Measurements from ENCODE around the gene ZNF786.

Gene ZNF786

DNA sequence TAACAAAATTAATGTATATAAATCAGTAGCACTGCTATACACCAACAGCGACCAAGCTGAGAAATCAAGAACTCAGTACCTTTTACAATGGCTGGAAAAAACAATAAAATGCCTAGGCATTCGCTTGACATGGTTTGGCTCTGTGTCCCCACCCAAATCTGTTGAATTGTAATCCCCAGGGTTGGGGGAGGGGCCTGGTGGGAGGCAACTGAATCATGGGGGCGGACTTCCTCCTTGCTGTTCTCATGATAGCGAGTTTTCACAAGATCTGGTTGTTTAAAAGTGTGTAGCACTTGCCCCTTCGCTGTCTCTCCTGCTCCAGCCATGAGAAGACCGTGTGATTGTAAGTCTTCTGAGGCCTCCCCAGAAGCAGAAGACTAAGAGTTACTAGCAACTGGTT, 8.6 kb downstream of the ZNF786 start:
- TF ChIP-seq EGR1 (IDR thresholded peaks at IDR 0.05) (no peak), TCF12 (IDR thresholded peaks at IDR 0.05; ENCODE audit: low read depth) (no peak), TEAD4 (IDR thresholded peaks at IDR 0.05) (no peak), TAF1 (IDR thresholded peaks at IDR 0.05; ENCODE audit: low read depth) (no peak), EP300 (IDR thresholded peaks at IDR 0.05; ENCODE audit: borderline replicate concordance) (no peak), NFIC (IDR thresholded peaks at IDR 0.05) (no peak), CEBPB (IDR thresholded peaks at IDR 0.05) (no peak), CREB1 (IDR thresholded peaks at IDR 0.05; ENCODE audit: low read depth) (no peak), RAD21 (IDR thresholded peaks at IDR 0.05; ENCODE audit: low read depth) (no peak), ZBTB7A (IDR thresholded peaks at IDR 0.05; ENCODE audit: low read depth) (no peak)
- TF ChIP-seq, protein P1, sequence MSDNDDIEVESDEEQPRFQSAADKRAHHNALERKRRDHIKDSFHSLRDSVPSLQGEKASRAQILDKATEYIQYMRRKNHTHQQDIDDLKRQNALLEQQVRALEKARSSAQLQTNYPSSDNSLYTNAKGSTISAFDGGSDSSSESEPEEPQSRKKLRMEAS (IDR thresholded peaks at IDR 0.05), result no peak
- TF ChIP-seq, protein P2, sequence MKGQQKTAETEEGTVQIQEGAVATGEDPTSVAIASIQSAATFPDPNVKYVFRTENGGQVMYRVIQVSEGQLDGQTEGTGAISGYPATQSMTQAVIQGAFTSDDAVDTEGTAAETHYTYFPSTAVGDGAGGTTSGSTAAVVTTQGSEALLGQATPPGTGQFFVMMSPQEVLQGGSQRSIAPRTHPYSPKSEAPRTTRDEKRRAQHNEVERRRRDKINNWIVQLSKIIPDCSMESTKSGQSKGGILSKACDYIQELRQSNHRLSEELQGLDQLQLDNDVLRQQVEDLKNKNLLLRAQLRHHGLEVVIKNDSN (IDR thresholded peaks at IDR 0.05), result no peak
- TF ChIP-seq, protein P3, sequence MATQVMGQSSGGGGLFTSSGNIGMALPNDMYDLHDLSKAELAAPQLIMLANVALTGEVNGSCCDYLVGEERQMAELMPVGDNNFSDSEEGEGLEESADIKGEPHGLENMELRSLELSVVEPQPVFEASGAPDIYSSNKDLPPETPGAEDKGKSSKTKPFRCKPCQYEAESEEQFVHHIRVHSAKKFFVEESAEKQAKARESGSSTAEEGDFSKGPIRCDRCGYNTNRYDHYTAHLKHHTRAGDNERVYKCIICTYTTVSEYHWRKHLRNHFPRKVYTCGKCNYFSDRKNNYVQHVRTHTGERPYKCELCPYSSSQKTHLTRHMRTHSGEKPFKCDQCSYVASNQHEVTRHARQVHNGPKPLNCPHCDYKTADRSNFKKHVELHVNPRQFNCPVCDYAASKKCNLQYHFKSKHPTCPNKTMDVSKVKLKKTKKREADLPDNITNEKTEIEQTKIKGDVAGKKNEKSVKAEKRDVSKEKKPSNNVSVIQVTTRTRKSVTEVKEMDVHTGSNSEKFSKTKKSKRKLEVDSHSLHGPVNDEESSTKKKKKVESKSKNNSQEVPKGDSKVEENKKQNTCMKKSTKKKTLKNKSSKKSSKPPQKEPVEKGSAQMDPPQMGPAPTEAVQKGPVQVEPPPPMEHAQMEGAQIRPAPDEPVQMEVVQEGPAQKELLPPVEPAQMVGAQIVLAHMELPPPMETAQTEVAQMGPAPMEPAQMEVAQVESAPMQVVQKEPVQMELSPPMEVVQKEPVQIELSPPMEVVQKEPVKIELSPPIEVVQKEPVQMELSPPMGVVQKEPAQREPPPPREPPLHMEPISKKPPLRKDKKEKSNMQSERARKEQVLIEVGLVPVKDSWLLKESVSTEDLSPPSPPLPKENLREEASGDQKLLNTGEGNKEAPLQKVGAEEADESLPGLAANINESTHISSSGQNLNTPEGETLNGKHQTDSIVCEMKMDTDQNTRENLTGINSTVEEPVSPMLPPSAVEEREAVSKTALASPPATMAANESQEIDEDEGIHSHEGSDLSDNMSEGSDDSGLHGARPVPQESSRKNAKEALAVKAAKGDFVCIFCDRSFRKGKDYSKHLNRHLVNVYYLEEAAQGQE (IDR thresholded peaks at IDR 0.05; ENCODE audit: low read depth), result no peak

DNA sequence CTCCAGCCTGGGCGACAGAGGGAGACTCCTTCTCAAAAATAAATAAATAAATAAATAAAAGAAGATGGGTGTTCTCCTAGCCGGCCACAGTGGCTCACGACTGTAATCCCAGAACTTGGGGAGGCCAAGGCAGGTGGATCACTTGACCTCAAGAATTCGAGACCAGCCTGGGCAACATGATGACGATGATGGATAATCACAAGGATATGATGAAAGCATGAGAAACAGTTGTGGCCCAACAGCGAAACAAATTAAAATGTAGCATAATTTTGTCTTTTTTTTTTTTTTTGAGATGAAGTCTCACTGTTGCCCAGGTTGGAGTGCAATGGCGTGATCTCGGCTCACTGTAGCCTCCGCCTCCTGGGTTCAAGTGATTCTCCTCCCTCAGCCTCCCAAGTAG, 12.9 kb downstream of the ZNF786 start:
- TF ChIP-seq TEAD4 (IDR thresholded peaks at IDR 0.05) (no peak), TCF12 (IDR thresholded peaks at IDR 0.05; ENCODE audit: low read depth) (no peak), EP300 (IDR thresholded peaks at IDR 0.05; ENCODE audit: borderline replicate concordance) (no peak), CREB1 (IDR thresholded peaks at IDR 0.05; ENCODE audit: low read depth) (no peak), RAD21 (IDR thresholded peaks at IDR 0.05; ENCODE audit: low read depth) (no peak), YY1 (IDR thresholded peaks at IDR 0.05; ENCODE audit: low read depth) (no peak), FOXM1 (IDR thresholded peaks at IDR 0.05; ENCODE audit: borderline replicate concordance, low read depth) (no peak), ZBTB7A (IDR thresholded peaks at IDR 0.05; ENCODE audit: low read depth) (no peak), EGR1 (IDR thresholded peaks at IDR 0.05) (no peak), TAF1 (IDR thresholded peaks at IDR 0.05; ENCODE audit: low read depth) (no peak), NFIC (IDR thresholded peaks at IDR 0.05) (no peak)
- TF ChIP-seq, protein P1 (IDR thresholded peaks at IDR 0.05), result no peak

DNA sequence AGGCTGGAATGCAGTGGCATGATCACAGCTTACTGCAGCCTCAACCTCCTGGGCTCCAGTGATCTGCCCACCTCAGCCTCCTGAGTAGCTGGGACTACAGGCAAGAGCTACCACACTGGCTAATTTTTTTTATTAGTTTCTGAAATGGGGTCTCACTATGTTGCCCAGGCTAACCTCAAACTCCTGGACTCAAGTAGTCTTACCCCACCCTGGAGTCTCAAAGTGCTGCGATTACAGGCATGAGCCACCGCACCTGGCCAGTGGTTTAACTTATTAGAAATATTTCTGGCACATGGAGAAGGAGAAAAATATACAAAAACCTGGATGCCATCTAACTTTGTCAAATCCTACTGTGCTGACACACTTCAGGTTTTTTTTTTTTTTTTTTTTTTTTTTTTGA, 15.2 kb downstream of the ZNF786 start:
- TF ChIP-seq, protein P2 (IDR thresholded peaks at IDR 0.05), result no peak
- TF ChIP-seq CREB1 (IDR thresholded peaks at IDR 0.05; ENCODE audit: low read depth) (no peak), FOXM1 (IDR thresholded peaks at IDR 0.05; ENCODE audit: borderline replicate concordance, low read depth) (no peak), TAF1 (IDR thresholded peaks at IDR 0.05; ENCODE audit: low read depth) (no peak), EGR1 (IDR thresholded peaks at IDR 0.05) (no peak), NFIC (IDR thresholded peaks at IDR 0.05) (no peak), CEBPB (IDR thresholded peaks at IDR 0.05) (no peak), RAD21 (IDR thresholded peaks at IDR 0.05; ENCODE audit: low read depth) (no peak), ZBTB7A (IDR thresholded peaks at IDR 0.05; ENCODE audit: low read depth) (no peak), YY1 (IDR thresholded peaks at IDR 0.05; ENCODE audit: low read depth) (no peak), TCF12 (IDR thresholded peaks at IDR 0.05; ENCODE audit: low read depth) (no peak), EP300 (IDR thresholded peaks at IDR 0.05; ENCODE audit: borderline replicate concordance) (no peak), TEAD4 (IDR thresholded peaks at IDR 0.05) (no peak)
- TF ChIP-seq, protein P3 (IDR thresholded peaks at IDR 0.05; ENCODE audit: low read depth), result no peak
- TF ChIP-seq, protein P1 (IDR thresholded peaks at IDR 0.05), result no peak

DNA sequence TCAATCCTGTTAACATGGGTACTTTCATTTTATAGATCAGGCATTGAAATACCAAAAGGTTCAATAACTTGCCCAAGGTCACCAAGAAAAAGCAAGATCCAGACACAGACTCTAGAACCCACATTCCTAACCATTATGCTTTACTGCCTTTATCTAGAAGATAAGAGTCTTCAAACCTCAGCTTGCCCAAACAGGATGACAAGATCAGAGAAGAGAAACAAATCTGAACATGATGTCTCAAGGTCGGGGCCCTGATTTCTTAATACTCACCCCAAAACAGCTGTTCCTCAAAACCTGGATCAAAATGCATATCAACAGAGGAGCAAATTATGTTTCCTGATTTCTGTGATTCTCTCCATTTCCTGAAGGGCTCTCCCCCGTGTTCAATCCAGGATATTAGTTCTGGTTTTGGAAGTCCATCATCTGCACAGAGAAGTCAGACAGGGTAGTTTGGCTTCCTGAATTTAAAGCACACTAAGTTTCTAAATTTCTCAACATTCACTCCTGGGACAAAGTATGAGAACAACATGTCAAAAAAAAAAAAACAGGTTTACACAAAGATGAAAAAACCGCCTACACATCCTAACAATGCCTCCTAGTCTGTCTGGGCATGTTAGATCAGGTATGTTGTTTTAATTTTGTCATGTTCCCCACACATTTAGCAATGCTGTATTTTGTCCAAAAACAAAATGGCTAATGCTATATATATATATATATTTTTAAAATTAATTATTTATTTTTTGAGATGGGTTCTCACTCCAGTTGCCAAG, 16.2 kb downstream of the ZNF786 start:
- no peak for TF ChIP-seq TCF12 (IDR thresholded peaks at IDR 0.05; ENCODE audit: low read depth)
- no peak for TF ChIP-seq EGR1 (IDR thresholded peaks at IDR 0.05)
- no peak for TF ChIP-seq TAF1 (IDR thresholded peaks at IDR 0.05; ENCODE audit: low read depth)

DNA sequence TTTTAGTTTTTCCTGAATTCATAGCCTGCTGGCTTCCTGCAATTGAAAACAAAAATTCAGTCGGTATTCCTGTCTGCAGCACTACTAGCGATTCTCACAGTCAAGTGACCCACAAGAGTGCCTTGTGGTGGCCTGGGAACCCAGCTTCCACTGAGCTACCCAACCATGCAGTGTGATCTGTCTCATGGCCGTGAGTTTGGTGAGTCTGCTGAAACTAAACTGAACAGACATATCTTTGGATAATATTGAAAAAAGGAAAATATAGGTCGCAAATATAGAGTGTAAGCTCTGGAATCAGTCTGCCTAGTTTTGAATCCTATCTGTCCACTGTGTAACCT, 18.1 kb downstream of the ZNF786 start:
- TF ChIP-seq YY1 (IDR thresholded peaks at IDR 0.05; ENCODE audit: low read depth) (no peak), TCF12 (IDR thresholded peaks at IDR 0.05; ENCODE audit: low read depth) (no peak), TAF1 (IDR thresholded peaks at IDR 0.05; ENCODE audit: low read depth) (no peak), CREB1 (IDR thresholded peaks at IDR 0.05; ENCODE audit: low read depth) (no peak), TEAD4 (IDR thresholded peaks at IDR 0.05) (no peak), RAD21 (IDR thresholded peaks at IDR 0.05; ENCODE audit: low read depth) (no peak)
- TF ChIP-seq, protein P2 (IDR thresholded peaks at IDR 0.05), result no peak
- TF ChIP-seq, protein P1 (IDR thresholded peaks at IDR 0.05), result no peak

All from Ishikawa (cell line).